Measurements from ENCODE around the gene RFX8.

RFX8 gene

DNA sequence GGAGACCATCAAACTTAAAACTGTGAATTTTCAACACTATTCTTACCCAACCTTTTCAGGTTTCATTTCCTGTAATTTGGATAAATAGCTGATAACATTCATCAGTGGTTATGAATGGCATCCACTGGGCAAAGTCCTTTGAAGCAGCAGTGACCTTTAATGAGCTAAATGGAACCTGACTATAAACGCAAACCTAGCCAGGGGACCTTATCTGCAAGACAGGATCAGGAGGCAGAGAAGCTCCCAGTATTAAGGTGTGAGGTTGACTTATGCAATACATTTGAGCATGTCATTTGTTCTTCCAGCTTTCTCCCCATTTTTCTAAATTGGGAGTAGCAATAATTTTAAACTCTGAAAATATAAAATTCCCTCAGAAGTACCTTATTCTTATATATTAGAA is 126.0 kb downstream of the RFX8 start (continued):
- no peak for TF ChIP-seq ZSCAN23 (tag by site-specific recombination; IDR thresholded peaks at IDR 0.05)
- TF ChIP-seq ZNF837 (tag by site-specific recombination; IDR thresholded peaks at IDR 0.05) = no peak
- no peak for TF ChIP-seq ZXDB (tag by site-specific recombination; IDR thresholded peaks at IDR 0.05)
- TF ChIP-seq SP3 (tag by site-specific recombination; IDR thresholded peaks at IDR 0.05) = no peak
- no peak for TF ChIP-seq ZNF311 (tag by site-specific recombination; IDR thresholded peaks at IDR 0.05; ENCODE audit: borderline replicate concordance)
- TF ChIP-seq ZSCAN16 (tag by site-specific recombination; IDR thresholded peaks at IDR 0.05) = no peak
- no peak for TF ChIP-seq KLF9 (tag by site-specific recombination; IDR thresholded peaks at IDR 0.05; ENCODE audit: low read depth)
- no peak for TF ChIP-seq TRIM28 (IDR thresholded peaks at IDR 0.05; ENCODE audit: borderline replicate concordance, low read length)
- no peak for TF ChIP-seq SETDB1 (IDR thresholded peaks at IDR 0.05; ENCODE audit: insufficient read length, low read length)
- TF ChIP-seq SP2 (tag by site-specific recombination; IDR thresholded peaks at IDR 0.05) = no peak
- no peak for TF ChIP-seq KLF1 (tag by site-specific recombination; IDR thresholded peaks at IDR 0.05)
- no peak for TF ChIP-seq ZNF354C (tag by site-specific recombination; IDR thresholded peaks at IDR 0.05; ENCODE audit: borderline replicate concordance, low read depth)
- no peak for TF ChIP-seq ZBTB20 (tag by site-specific recombination; IDR thresholded peaks at IDR 0.05)
- TF ChIP-seq ZEB2 (tag by site-specific recombination; IDR thresholded peaks at IDR 0.05) = no peak
- TF ChIP-seq ZNF747 (tag by site-specific recombination; IDR thresholded peaks at IDR 0.05) = no peak

Data from HEK293 (cell line).